ENCODE results near the gene KCNJ8. TPM values are rescaled to one million over a fixed set of nuclear protein-coding genes. Genes with fewer than 3 reads are reported as not detected.

KCNJ8 gene
- total and polyA plus RNA-seq, 2 of the 8 experiments (the other 6 are each of a cell fraction or from before 2014, with no cell fraction given), result 0.48 to 1.4 TPM

DNA sequence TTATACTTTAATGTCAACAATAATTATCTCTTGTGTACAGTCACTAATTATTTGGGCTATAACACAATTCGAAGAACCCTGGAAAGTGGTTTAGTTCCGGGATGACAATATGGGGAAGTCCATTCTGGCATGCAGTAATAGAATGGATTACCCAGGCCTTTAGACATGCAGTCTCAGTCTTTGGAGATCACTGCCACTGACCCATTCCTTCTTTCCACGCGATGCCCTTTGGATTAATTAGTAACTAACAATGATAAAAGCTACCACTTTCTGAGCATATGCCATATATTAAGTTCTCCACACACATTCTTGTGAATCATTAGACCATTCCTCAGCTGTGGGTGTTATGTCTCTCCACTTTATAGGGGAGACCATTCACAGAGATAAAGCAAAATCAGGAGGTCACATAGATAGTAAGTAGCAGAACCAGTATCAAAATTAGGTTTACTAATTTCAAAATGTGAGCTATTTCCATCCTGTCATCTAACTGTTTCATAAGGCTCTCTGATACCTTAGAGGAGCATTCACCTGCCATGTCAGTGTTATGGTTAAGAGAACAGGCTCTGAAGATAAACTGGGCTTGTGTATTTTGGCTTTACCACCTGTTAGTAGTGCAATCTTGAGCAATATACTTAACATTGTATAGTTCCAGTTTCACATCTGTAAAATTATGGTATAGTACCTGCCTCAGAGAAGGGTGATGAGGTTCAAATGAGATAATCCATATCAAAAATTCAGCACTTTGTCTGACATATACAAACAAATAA lies 27.2 kb upstream of the KCNJ8 start:
- no peak overlapping the region for H4K8ac ChIP-seq (ENCODE audit: extremely low read depth, insufficient read depth, low read length)
- no peak overlapping the region for H2AFZ ChIP-seq (ENCODE audit: low read length)
- FAIRE-seq (no peak), DNase-seq (ENCODE audit: low read depth in 1 of 2, low spot score in 2 of 2) (no peak)
- no peaks in the 10 kb centered on the region for H3K9me3 ChIP-seq (ENCODE audit: insufficient read depth in 2 of 2, low read depth in 1 of 2, low read length in 1 of 2)
- no peak overlapping the region for H2BK15ac ChIP-seq (ENCODE audit: low read length)
- H3K36me3 ChIP-seq (ENCODE audit: control insufficient read depth in 2 of 4, insufficient read depth in 4 of 4, low read length in 3 of 4), result no peaks in the 10 kb centered on the region
- H2BK5ac ChIP-seq (ENCODE audit: low read depth, low read length), result no peak overlapping the region
- H3K4me3 ChIP-seq (ENCODE audit: extremely low read depth in 1 of 4, insufficient read depth in 2 of 4, low read depth in 3 of 4, low read length in 4 of 4), result no peak overlapping the region
- no peak overlapping the region for H3K4me2 ChIP-seq (ENCODE audit: insufficient read depth in 1 of 2, low read depth in 2 of 2, low read length in 2 of 2)
- H4K5ac ChIP-seq (ENCODE audit: insufficient read length, low read depth, low read length), result no peak overlapping the region
- H3K4me1 ChIP-seq (replicated peaks in 1 of 4; ENCODE audit: control insufficient read depth in 3 of 4, insufficient read depth in 4 of 4, low read length in 3 of 4), result no peaks in the 10 kb centered on the region
- no peak overlapping the region for H2AK5ac ChIP-seq (ENCODE audit: low read depth, low read length)
- no peaks in the 10 kb centered on the region for H4K20me1 ChIP-seq (replicated peaks in 1 of 2; ENCODE audit: control insufficient read depth in 1 of 2, insufficient read depth in 2 of 2, low read length in 2 of 2)
- H3K4ac ChIP-seq (replicated peaks; ENCODE audit: insufficient read length, low read depth, low read length), result no peak overlapping the region
- no peak overlapping the region for H3K56ac ChIP-seq (replicated peaks; ENCODE audit: insufficient read length, low read depth, low read length)
- CTCF ChIA-PET (ENCODE audit: partially characterized antibody), result interaction anchor here (0.9 to 1.6 kb wide), 3 partner anchors 12 to 56 kb away, joined by 3 to 4 read pairs (median 3); no protein-coding TSS in a partner anchor
- H2BK12ac ChIP-seq (ENCODE audit: low read depth, low read length), result no peak overlapping the region
- no peak overlapping the region for H3K27ac ChIP-seq (ENCODE audit: low read depth, low read length)
- H3K79me2 ChIP-seq (ENCODE audit: control insufficient read depth in 1 of 2, insufficient read depth in 2 of 2, low read length in 2 of 2), result no peaks in the 10 kb centered on the region
- no peak overlapping the region for H2BK120ac ChIP-seq (replicated peaks; ENCODE audit: low read depth, low read length)
- H3K27me3 ChIP-seq (replicated peaks in 1 of 4; ENCODE audit: control insufficient read depth in 3 of 4, extremely low read depth in 1 of 4, insufficient read depth in 3 of 4, low read length in 3 of 4), result no peaks in the 10 kb centered on the region
- H2BK20ac ChIP-seq (ENCODE audit: low read length), result no peak overlapping the region
- no peaks in the 10 kb centered on the region for H3K79me1 ChIP-seq (ENCODE audit: low read depth, low read length)
- H3K9ac ChIP-seq (replicated peaks in 1 of 4; ENCODE audit: extremely low read depth in 1 of 4, low read depth in 3 of 4, low read length in 3 of 4), result no peak overlapping the region
- H4K91ac ChIP-seq (replicated peaks; ENCODE audit: insufficient read length, low read length), result no peak overlapping the region
- WGBS, 2 experiments (ENCODE audit: extremely low coverage in 1 of 2, insufficient coverage in 1 of 2, insufficient read length in 1 of 2, insufficient replicate concordance in 2 of 2, low coverage in 1 of 2, low lambda C conversion rate in 2 of 2, missing lambda C conversion rate in 1 of 2), result 85% methylated on average over 4 of the region's 4 CpGs; no CpG with 5 or more reads in 1 of the 2 experiments
- no peak overlapping the region for H3K23ac ChIP-seq (ENCODE audit: insufficient read length)
- H3K14ac ChIP-seq (ENCODE audit: insufficient read length), result no peak overlapping the region
- POLR2A ChIA-PET (ENCODE audit: partially characterized antibody), result interaction anchor here (0.6 kb wide), 1 partner anchor 15 kb away, joined by 3 read pairs; no protein-coding TSS in a partner anchor
- H3K23me2 ChIP-seq (ENCODE audit: low read depth, low read length), result no peaks in the 10 kb centered on the region
- no peak overlapping the region for H3K18ac ChIP-seq (ENCODE audit: extremely low read depth, low read length)
- no peak for TF ChIP-seq MAX (IDR thresholded peaks at IDR 0.05)
- no peak for TF ChIP-seq POLR2A (IDR thresholded peaks at IDR 0.05; ENCODE audit: control extremely low read depth in 1 of 2, low read depth in 2 of 2, low read length in 2 of 2)
- no peak for TF ChIP-seq KDM4A (IDR thresholded peaks at IDR 0.05; ENCODE audit: low read depth, low read length, severe bottlenecking)
- no peak for TF ChIP-seq BRCA1 (IDR thresholded peaks at IDR 0.05; ENCODE audit: low read depth, low read length)
- TF ChIP-seq SIX5 (IDR thresholded peaks at IDR 0.05; ENCODE audit: low read depth, low read length), result no peak
- TF ChIP-seq JUN (IDR thresholded peaks at IDR 0.05; ENCODE audit: low read depth, low read length), result no peak
- TF ChIP-seq SIN3A (conservative IDR thresholded peaks at IDR 0.05 in 1 of 2, IDR thresholded peaks at IDR 0.05 in 1 of 2; ENCODE audit: low read depth in 1 of 2, low read length in 2 of 2), result no peak
- TF ChIP-seq FOSL1 (IDR thresholded peaks at IDR 0.05; ENCODE audit: insufficient read depth, low read depth, low read length), result no peak
- no peak for TF ChIP-seq CHD1 (IDR thresholded peaks at IDR 0.05; ENCODE audit: low read depth, low read length)
- TF ChIP-seq TCF12 (IDR thresholded peaks at IDR 0.05; ENCODE audit: low read depth, low read length), result no peak
- no peak for TF ChIP-seq ZNF274 (IDR thresholded peaks at IDR 0.05; ENCODE audit: borderline replicate concordance, extremely low read depth, low read length)
